ENCODE measurements around the gene CCL20.
"Not testable (repeated sequence)": the region's sequence is repeated elsewhere in the genome, so short reads cannot be mapped to it uniquely, and the experiment has no call there.

CCL20 gene

DNA sequence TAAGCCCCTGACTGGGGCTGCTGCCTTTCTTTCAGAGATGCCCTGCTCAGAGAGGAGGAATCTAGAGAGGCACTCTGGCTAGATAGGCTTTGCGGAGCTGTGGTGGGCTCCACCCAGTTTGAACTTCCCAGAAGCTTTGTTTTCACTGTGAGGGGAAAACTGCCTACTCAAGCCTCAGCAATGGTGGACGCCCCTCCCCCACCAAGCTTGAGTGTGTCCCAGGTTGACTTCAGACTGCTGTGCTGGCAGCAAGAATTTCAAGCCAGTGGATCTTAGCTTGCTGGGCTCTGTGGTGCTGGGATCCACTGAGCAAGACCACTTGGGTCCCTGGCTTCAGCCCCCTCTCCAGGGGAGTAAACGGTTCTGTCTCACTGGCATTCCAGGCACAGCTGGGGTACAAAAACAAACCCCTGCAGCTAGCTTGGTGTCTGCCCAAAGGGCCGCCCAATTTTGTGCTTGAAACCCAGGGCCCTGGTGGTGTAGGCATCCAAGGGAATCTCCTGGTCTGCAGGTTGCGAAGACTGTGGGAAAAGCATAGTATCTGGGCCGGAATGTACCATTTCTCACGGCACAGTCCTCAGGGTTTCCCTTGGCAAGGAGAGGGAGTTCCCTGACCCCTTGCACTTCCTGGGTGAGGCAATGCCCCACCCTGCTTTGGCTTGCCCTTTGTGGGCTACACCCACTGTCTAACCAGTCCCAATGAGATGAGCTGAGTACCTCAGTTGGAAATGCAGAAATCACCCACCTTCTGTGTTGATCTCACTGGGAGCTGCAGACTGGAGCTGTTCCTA lies 25.9 kb downstream of the CCL20 start:
- DNase-seq = not testable (repeated sequence)

DNA sequence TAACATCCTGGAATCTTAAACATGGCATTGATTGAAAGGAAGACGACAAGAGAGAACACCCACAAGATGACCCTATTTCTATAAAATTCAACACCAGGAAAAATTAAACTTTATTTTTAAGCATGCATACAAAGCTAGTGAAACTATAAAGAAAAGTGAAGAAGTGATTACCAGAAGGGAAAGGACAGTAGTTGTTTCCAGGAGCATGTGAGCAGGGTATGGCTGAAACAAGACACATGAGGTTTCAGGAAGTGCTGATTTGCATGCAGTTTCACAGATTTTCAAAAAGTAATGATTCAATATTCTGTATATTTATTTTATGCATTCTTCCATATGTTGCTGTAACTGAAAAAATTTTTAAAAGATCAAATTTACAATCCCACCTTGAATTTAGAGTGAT lies 33.2 kb downstream of the CCL20 start:
- no peak for DNase-seq

DNA sequence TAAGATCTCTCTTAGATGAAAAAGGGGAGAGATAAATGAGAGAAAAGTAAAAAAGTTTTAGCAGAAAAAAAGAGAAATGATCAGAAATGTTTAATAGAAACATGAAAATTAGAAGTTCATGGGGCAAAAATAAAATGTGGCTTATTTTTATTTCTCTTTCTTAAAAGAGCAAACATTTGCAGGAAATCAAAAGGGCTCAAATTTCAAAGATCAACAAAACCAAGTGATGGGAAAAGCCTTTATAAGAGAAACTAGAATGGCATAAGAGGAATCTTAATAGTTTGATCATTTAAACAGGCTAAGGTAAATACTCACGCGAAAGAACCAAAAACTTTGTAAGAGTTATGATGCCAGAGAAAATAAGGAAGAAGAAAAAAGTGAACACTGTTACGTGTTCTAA lies 34.5 kb downstream of the CCL20 start:
- DNase-seq = no peak

DNA sequence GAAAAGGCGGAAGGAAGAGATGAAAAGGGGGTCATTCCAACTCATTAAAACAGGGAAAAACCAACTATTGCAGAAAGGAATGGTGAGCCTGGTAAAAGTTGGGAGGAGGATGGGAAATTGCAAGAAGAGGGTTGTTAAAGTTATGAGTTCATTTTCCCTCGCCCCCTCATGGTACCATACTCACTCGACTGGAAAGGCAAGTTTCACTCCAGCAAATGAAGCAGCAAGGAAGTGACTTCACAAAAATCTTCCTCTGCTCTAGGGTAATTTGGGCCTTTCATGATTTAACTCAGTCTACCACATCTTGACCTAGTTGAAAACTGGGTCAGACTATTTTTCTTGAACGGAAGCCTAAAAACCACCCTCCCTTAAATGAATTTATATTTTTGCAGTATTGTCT lies 34.9 kb downstream of the CCL20 start:
- no peak for DNase-seq

DNA sequence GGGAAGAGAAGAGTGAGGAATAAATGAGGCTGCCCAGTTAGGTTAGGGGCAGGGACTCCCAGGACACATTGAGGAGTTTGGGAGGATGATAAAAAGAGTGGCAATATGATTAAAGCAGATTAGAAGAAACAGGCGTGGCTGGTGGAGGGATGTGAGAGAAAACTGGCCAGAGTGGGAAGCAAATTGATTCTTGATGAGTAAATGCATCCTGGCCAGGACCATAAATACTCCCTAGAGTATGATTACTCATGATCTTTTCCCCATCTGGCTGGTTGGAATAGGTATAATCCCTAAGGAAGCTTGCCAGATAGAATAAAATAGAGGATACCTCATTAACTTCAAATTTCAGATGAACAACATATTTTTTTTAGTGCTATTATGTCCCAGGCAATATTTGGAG lies 36.3 kb downstream of the CCL20 start:
- no peak for DNase-seq

DNA sequence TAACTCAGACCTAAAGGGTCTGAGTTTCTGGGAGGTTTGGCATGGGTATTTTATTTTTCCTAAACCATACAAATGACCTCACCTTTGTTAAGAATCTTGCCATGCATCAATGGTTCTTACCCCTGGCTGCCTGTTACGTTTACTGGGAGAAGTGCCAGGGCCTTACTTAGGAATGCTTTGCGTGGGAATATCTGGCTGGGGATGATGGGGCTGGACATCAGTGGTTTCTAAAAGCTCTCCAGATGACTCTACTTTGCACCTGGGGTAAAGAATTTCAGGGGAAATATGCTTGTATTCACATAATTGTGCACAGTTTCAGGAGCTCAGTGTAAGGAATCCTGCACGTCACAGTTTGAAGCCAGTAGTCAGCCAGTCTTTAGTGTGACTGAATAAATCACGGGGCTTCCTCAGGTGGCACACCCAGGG lies 39.6 kb downstream of the CCL20 start:
- DNase-seq = no peak

DNA sequence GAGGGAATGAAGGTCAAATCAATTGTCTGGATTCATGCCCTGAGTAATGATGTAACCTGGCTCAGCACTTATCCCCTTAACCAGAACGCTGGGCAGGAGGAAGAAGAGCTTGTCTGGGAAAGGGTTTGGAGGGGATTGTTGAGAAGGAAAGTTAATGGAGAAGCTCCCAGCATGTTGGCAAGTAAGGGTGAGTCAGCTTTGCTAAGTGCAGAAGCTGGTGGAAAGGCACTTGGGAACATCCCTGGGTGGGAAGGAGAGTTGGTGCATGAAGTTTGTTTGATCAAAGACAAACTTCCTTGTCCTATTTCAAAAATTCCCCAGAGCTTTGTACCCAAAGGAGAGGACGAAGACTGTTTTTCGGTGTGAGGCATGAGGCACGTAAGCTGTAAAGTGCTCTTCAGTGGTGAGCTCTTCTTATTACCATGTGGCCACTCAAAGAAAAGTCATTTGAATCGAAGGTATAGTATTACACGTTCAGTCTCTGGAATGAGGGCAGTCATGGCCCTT lies 40.2 kb downstream of the CCL20 start:
- DNase-seq = no peak

GRCh38 chr2:227855440-227855839 lies 41.8 kb downstream of the CCL20 start:
- DNase-seq = no peak

DNA sequence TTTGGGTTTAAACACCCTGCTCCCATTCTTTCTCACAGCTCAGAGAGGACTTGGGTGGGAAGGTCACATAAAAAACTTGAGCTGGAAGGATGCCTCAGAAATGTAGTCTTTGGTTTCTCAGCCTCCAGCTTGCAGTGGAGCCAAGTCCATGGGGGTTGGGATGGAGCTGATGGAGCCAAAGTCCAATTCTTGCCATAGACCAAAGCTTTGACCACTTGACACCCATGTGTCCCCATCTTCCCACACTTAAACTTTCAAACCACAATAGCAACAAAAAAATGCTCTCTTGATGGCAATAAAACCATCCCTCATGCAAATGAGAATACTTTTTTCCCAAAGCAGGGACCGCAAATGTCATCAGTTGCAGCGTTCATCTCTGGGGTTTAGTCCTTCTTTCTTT lies 43.1 kb downstream of the CCL20 start:
- no peak for DNase-seq

DNA sequence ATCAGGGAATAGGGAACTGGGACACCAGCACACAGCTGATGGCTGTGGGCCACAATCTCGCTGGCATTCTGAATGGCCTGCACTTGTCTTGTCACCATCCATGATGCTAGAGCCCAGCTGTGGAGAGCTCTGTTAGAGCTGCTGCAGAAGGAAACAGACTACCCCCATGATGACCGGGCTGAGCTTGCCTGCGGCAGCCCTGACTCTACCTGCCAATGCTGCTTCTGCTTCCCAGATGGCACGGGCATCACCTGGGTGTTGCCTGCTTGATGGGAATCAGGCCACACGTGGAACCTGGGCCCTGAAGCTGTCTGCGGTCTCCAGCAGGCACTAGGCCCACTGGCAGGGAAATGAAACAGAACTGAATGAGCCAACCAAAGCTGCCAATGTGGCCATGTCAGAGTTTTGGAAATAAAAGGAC lies 46.6 kb downstream of the CCL20 start:
- DNase-seq = no peak

- no peak for DNase-seq
Measured at GRCh38 chr2:227861011-227861410, 47.4 kb downstream of the CCL20 start.

GRCh38 chr2:227862227-227862740 lies 48.6 kb downstream of the CCL20 start:
- DNase-seq = peak; percentile 32

GRCh38 chr2:227862741-227863588 lies 49.3 kb downstream of the CCL20 start:
- DNase-seq = no peak

GRCh38 chr2:227864161-227864756 lies 50.6 kb downstream of the CCL20 start:
- no peak for DNase-seq

- no peak for DNase-seq
Measured at GRCh38 chr2:227865291-227865690, 51.6 kb downstream of the CCL20 start.
